Measurements from ENCODE around the gene APOBEC2.
A peak's percentile ranks its signal among the peaks of the same experiment; 100 is the strongest.

Gene APOBEC2

GRCh38 chr6:41062056-41062455 is 9.1 kb downstream of the APOBEC2 start:
- no peak for FAIRE-seq

- no peak for FAIRE-seq
These were observed 10.9 kb downstream of the APOBEC2 start for GRCh38 chr6:41063884-41064285.

GRCh38 chr6:41064841-41065240 is 11.8 kb downstream of the APOBEC2 start:
- FAIRE-seq = no peak

- FAIRE-seq = no peak
These were observed 12.6 kb downstream of the APOBEC2 start for GRCh38 chr6:41065550-41066026.

GRCh38 chr6:41066867-41067304 is 13.9 kb downstream of the APOBEC2 start:
- FAIRE-seq = peak; percentile 92

- peak; percentile 77 for FAIRE-seq
These were observed 18.5 kb downstream of the APOBEC2 start for GRCh38 chr6:41071501-41071922.

- FAIRE-seq = peak; percentile 99
These were observed 19.2 kb downstream of the APOBEC2 start, which contains the start of gene OARD1 for GRCh38 chr6:41071923-41072835. Gene OARD1, minus strand, starts transcription at chr6:41072356. Its CDS starts 722 bp downstream, at chr6:41071634.

GRCh38 chr6:41072836-41073202 is 19.8 kb downstream of the APOBEC2 start, which contains the start of gene NFYA:
Gene NFYA, plus strand, starts transcription at chr6:41072974. Its CDS starts 6,116 bp downstream, at chr6:41079090.
- FAIRE-seq = no peak

GRCh38 chr6:41073203-41073967 is 20.4 kb downstream of the APOBEC2 start:
- no peak for FAIRE-seq

GRCh38 chr6:41073968-41074691 is 21.1 kb downstream of the APOBEC2 start:
- no peak for FAIRE-seq

GRCh38 chr6:41074692-41075436 is 21.9 kb downstream of the APOBEC2 start:
- FAIRE-seq = no peak

- no peak for FAIRE-seq
These were observed 22.9 kb downstream of the APOBEC2 start for GRCh38 chr6:41075651-41076626.

- FAIRE-seq = no peak
These were observed 24.5 kb downstream of the APOBEC2 start for GRCh38 chr6:41077536-41077935.

GRCh38 chr6:41078101-41078500 is 25.1 kb downstream of the APOBEC2 start:
- FAIRE-seq = no peak

GRCh38 chr6:41079080-41079479 is 26.1 kb downstream of the APOBEC2 start:
- FAIRE-seq = no peak

- FAIRE-seq = no peak
These were observed 27.6 kb downstream of the APOBEC2 start for GRCh38 chr6:41080621-41081020.

GRCh38 chr6:41083072-41083471 is 30.1 kb downstream of the APOBEC2 start:
- FAIRE-seq = no peak

- FAIRE-seq = no peak
These were observed 32.2 kb downstream of the APOBEC2 start for GRCh38 chr6:41085182-41085581.

- no peak for FAIRE-seq
These were observed 35.4 kb downstream of the APOBEC2 start for GRCh38 chr6:41088451-41088850.

- no peak for FAIRE-seq
These were observed 38.1 kb downstream of the APOBEC2 start for GRCh38 chr6:41090841-41091761.
